Prostate gland (tissue), 2 donors: ENCODE measurements around the gene VASP.
A peak's percentile ranks its signal among the peaks of the same experiment; 100 is the strongest.

Experiments used
- POLR2A ChIP-seq: fragments of 450-650 bp; IDR thresholded peaks from one replicate; pipeline ENCODE4 v1.6.1; 2016; ENCODE audit warnings: antibody characterized with exemption, mild to moderate bottlenecking
- TF ChIP-seq, protein P1 (sequence below), 4 experiments: fragments of 200-600 bp in 2 of 4; fragments of 450-650 bp in 2 of 4; sonication (generic) in 2 of 4; IDR thresholded peaks; 1 replicate in 3 of 4; 2 replicates in 1 of 4; pipeline ENCODE4 v1.5.1; 2016 to 2019; ENCODE audit warnings: antibody characterized with exemption in 4 of 4, mild to moderate bottlenecking in 2 of 4, moderate library complexity in 2 of 4

DNA sequence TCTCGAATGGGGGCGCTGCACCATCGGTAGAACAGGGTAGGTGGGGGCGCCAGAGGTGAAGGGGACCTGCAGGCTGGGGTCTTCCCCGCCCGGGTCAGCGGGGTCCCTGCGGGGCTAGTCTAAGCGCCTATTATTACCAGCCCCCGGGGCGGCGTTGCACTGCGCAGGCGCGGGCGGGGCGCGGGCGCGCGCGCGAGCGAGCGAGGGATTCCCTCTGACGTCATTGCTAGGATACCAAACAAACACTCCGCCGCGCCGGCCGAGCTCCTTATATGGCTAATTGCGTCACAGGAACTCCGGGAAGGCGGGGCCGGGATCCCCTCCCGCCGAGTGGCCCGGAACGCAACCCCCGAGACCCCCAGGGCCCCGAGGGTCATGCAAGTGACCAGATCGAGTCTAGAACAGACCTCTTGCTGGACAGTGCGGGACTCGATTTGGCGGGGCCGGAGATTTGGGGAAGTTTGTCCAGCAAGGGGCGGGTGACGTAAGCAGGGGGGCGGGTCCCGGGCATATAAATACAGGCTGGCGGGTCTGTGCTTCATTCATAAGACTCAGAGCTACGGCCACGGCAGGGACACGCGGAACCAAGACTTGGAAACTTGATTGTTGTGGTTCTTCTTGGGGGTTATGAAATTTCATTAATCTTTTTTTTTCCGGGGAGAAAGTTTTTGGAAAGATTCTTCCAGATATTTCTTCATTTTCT, 39.7 kb upstream of the VASP start, which contains the start of gene FOSB:
- peak; percentile 90 for TF ChIP-seq POLR2A
- TF ChIP-seq, protein P1, sequence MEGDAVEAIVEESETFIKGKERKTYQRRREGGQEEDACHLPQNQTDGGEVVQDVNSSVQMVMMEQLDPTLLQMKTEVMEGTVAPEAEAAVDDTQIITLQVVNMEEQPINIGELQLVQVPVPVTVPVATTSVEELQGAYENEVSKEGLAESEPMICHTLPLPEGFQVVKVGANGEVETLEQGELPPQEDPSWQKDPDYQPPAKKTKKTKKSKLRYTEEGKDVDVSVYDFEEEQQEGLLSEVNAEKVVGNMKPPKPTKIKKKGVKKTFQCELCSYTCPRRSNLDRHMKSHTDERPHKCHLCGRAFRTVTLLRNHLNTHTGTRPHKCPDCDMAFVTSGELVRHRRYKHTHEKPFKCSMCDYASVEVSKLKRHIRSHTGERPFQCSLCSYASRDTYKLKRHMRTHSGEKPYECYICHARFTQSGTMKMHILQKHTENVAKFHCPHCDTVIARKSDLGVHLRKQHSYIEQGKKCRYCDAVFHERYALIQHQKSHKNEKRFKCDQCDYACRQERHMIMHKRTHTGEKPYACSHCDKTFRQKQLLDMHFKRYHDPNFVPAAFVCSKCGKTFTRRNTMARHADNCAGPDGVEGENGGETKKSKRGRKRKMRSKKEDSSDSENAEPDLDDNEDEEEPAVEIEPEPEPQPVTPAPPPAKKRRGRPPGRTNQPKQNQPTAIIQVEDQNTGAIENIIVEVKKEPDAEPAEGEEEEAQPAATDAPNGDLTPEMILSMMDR (IDR thresholded peaks at IDR 0.05): peak in 1 of 4 experiments; percentile 20
